Effector memory CD8-positive, alpha-beta T cell (primary cell): ENCODE measurements around the gene ZNHIT1.
"Not testable (repeated sequence)": the region's sequence is repeated elsewhere in the genome, so short reads cannot be mapped to it uniquely, and the experiment has no call there.

Experiments
- ATAC-seq: fragments of 150-1000 bp; cut with Tn5 transposase; replicated peaks from 2 replicates; pipeline ENCODE4 v1.10.0; 2021; ENCODE audit warnings: mild to moderate bottlenecking, moderate library complexity
- DNase-seq, 3 experiments: peaks; one replicate each; pipeline ENCODE4 v3.0.0; 2021
- H3K27ac Mint-ChIP-seq, 2 donors: one replicate each; pipeline ENCODE4 v1.8.0; 2022; ENCODE audit warnings: mild to moderate bottlenecking in 2 of 2, mixed read lengths in 2 of 2, moderate library complexity in 2 of 2
- H3K27me3 Mint-ChIP-seq, 2 donors: one replicate each; pipeline ENCODE4 v1.8.0; 2022; ENCODE audit warnings: mixed read lengths in 2 of 2
- H3K36me3 Mint-ChIP-seq: one replicate; pipeline ENCODE4 v1.8.0; 2022; ENCODE audit warnings: mild to moderate bottlenecking, moderate library complexity, mixed read lengths; ENCODE audit not compliant: insufficient read depth
- H3K4me1 Mint-ChIP-seq, 2 donors: one replicate each; pipeline ENCODE4 v1.8.0; 2022; ENCODE audit warnings: low read depth in 2 of 2, mixed read lengths in 2 of 2
- H3K4me3 Mint-ChIP-seq, 2 donors: one replicate each; pipeline ENCODE4 v1.8.0; 2022; ENCODE audit warnings: mild to moderate bottlenecking in 2 of 2, mixed read lengths in 2 of 2, moderate library complexity in 2 of 2
- H3K9me3 Mint-ChIP-seq, 2 donors: one replicate each; pipeline ENCODE4 v1.8.0; 2022; ENCODE audit warnings: mixed read lengths in 2 of 2

Gene ZNHIT1

DNA sequence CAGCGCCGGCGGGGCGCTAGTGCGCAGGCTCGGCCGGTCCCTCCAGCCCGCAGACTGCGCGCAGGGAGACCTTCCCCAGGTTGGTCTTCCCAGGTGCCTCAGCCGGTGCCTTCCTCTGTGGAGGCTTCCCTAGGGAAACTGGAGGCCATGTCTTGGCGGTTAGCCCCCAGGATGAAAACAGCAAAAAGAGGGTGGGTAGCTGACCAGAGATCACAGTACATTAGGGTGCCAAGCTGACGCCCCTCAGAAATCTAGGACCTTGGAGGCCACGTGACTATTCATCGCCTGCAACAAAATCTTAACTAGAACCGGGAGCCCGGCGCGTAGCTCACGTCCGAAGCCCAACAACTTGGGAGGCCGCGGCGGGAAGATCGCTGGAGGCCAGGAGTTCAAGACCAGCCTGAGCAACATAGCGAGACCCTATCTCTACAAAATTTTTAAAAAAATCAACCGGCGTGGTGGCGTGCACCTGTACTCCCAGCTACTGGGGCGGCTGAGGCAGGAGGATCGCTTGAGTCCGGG lies 27.2 kb downstream of the ZNHIT1 start:
- H3K27me3 Mint-ChIP-seq: no peaks in the 10 kb centered on the region
- peaks cover 34% of the 10 kb centered on the region for H3K36me3 Mint-ChIP-seq
- DNase-seq (no peak), ATAC-seq (no peak)
- peak overlapping the region; percentile 91 to 93 for H3K4me3 Mint-ChIP-seq
- no peaks in the 10 kb centered on the region for H3K9me3 Mint-ChIP-seq
- H3K27ac Mint-ChIP-seq: peak overlapping the region; percentile 91 to 99
- peaks cover 24 to 35% of the 10 kb centered on the region in 2 donors for H3K4me1 Mint-ChIP-seq

DNA sequence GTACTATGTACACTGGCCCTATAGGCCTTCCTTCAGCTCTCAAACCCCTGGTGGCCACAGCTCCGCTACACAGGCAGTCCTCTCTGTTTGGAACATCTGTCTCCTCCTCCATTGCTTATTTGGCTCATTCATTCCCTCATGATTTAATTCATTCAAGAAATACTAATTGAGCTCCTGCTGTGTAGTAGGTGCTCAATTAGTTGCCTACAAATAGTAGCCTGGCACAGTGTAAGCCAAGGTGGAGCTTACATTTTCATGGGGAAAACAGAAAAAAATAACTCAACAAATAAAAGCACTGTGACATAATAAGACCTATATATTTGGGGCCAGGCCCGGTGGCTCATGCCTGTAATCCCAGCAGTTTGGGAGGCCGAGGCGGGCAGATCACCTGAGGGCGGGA lies 30.3 kb downstream of the ZNHIT1 start:
- Mint-ChIP-seq H3K27me3 (no peaks in the 10 kb centered on the region), H3K4me1 (peaks cover 37 to 38% of the 10 kb centered on the region in 2 donors), H3K9me3 (no peaks in the 10 kb centered on the region), H3K4me3 (no peak overlapping the region), H3K27ac (peak overlapping the region in 1 of 2 donors; percentile 26), H3K36me3 (peaks cover 47% of the 10 kb centered on the region)
- no peak for DNase-seq
- no peak for ATAC-seq

- Mint-ChIP-seq H3K9me3 (no peaks in the 10 kb centered on the region), H3K4me1 (peaks cover 23 to 26% of the 10 kb centered on the region in 2 donors), H3K27ac (no peak overlapping the region), H3K4me3 (peak overlapping the region; percentile 97 to 99), H3K36me3 (peaks cover 34% of the 10 kb centered on the region), H3K27me3 (peaks cover 0 to 10% of the 10 kb centered on the region in 2 donors)
- no peak for DNase-seq
- no peak for ATAC-seq
These were observed 32.4 kb downstream of the ZNHIT1 start for GRCh38 chr7:101250324-101250723.

DNA sequence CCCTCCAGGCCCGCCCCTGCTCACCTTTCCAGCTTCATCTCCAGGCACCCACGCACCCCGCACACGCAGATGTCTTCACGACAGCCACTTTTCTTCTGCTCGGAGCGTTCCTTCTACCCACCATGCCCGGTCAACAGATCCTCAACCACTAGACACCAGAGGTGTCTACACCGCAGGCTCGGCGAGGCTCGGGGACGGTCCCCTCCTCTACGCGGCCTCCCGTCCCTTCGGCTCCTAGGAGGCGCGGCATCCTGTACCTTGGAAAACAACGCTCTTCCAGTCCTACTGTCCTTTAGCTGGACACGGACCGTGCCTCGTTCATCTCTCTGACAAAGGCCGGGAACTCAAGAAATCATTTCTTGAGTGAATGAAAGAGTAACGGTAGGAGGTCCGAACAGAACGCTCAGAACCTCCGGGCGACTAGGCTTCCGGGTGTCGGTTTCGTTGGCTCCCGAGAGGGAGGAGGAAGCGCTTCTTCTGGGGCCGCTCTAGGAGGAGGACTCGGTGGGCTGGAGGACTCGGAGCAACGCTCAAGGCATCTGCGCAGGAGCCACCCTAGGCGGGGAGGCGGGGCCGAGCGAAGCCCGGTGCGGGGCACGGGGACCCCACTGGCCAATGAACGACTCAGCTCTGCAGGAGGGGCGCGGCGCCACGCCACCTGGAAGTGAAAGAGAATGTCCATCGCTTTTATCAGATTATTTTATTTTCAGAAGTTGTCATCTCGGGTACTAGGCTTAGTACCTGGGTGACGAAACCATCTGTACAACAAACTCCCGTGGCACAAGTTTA lies 34.1 kb downstream of the ZNHIT1 start:
- DNase-seq (peak; percentile 99), ATAC-seq (peak; percentile 97)
- Mint-ChIP-seq H3K9me3 (no peaks in the 10 kb centered on the region), H3K4me1 (peaks cover 18 to 21% of the 10 kb centered on the region in 2 donors), H3K27ac (peak overlapping the region; percentile 93 to 99), H3K27me3 (peaks cover 0 to 10% of the 10 kb centered on the region in 2 donors), H3K36me3 (peaks cover 32% of the 10 kb centered on the region), H3K4me3 (peak overlapping the region; percentile 97 to 99)

DNA sequence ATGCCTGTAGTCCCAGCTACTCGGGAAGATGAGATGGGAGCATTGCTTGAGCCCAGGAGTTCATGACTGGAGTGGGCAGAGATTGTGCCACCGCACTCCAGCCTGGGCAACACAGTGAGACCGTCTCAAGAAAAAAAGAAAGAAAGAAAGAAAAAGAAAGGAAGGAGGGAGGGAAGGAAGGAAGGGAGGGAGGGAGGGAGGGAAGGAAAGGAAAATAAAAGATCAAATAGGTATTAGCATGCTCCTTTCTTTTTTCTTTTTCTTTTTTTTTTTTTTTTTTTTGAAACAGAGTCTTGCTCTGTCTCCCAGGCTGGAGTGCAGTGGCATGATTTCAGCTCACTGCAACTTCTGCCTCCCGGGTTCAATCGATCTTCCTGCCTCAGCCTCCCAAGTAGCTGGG lies 35.2 kb downstream of the ZNHIT1 start:
- peaks cover 0 to 10% of the 10 kb centered on the region in 2 donors for H3K27me3 Mint-ChIP-seq
- DNase-seq, H3K27ac Mint-ChIP-seq, ATAC-seq, H3K9me3 Mint-ChIP-seq: not testable (repeated sequence)
- peaks cover 16 to 17% of the 10 kb centered on the region in 2 donors for H3K4me1 Mint-ChIP-seq
- H3K4me3 Mint-ChIP-seq: peak overlapping the region; percentile 97 to 99
- peaks cover 29% of the 10 kb centered on the region for H3K36me3 Mint-ChIP-seq

DNA sequence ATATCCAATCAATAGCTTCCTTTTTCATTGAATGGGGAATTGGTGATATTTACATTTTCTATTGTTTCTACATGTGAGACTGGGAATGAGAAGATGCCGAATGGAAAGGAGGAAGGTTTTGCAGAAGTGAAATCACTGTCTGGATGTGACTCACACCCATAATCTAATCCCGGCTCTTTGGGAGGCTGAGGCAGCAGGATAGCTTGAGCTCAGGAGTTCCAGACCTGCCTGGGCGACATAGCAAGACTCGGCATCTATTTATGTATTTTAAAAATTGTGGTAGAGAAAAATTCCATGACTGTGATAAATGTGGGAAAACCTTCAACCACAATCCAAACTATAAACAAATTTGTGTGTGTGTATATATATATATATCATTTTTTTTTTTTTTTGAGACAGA lies 37.8 kb downstream of the ZNHIT1 start:
- Mint-ChIP-seq H3K27ac (no peak overlapping the region), H3K4me3 (no peak overlapping the region), H3K36me3 (peaks cover 18% of the 10 kb centered on the region), H3K27me3 (peaks cover 0 to 10% of the 10 kb centered on the region in 2 donors), H3K9me3 (no peaks in the 10 kb centered on the region), H3K4me1 (peaks cover 7 to 10% of the 10 kb centered on the region in 2 donors)
- ATAC-seq (no peak), DNase-seq (no peak)

GRCh38 chr7:101258243-101258731 lies 40.3 kb downstream of the ZNHIT1 start:
- H3K9me3 Mint-ChIP-seq: no peaks in the 10 kb centered on the region
- DNase-seq (no peak), ATAC-seq (no peak)
- H3K27ac Mint-ChIP-seq: no peak overlapping the region
- no peaks in the 10 kb centered on the region for H3K36me3 Mint-ChIP-seq
- no peak overlapping the region for H3K4me3 Mint-ChIP-seq
- no peaks in the 10 kb centered on the region for H3K4me1 Mint-ChIP-seq
- H3K27me3 Mint-ChIP-seq: peaks cover 14 to 22% of the 10 kb centered on the region in 2 donors

- H3K4me3 Mint-ChIP-seq, H3K9me3 Mint-ChIP-seq, H3K36me3 Mint-ChIP-seq, H3K27ac Mint-ChIP-seq, DNase-seq, H3K4me1 Mint-ChIP-seq, ATAC-seq: not testable (repeated sequence)
- peaks cover 33% of the 10 kb centered on the region in 2 donors for H3K27me3 Mint-ChIP-seq
These were observed 46.2 kb downstream of the ZNHIT1 start for GRCh38 chr7:101264102-101264706.

GRCh38 chr7:101265622-101266516 lies 47.9 kb downstream of the ZNHIT1 start:
- DNase-seq: no peak
- H3K27ac Mint-ChIP-seq: no peak overlapping the region
- no peak for ATAC-seq

GRCh38 chr7:101269664-101270063 lies 51.7 kb downstream of the ZNHIT1 start:
- Mint-ChIP-seq H3K4me3 (no peak overlapping the region), H3K36me3 (peaks cover 10% of the 10 kb centered on the region), H3K4me1 (no peaks in the 10 kb centered on the region), H3K27me3 (peaks cover 21 to 34% of the 10 kb centered on the region in 2 donors), H3K9me3 (no peaks in the 10 kb centered on the region), H3K27ac (no peak overlapping the region)
- no peak for ATAC-seq
- DNase-seq: no peak

More at GRCh38 chr7:101265622-101266516, 47.9 kb downstream of the ZNHIT1 start:
- H3K27me3 Mint-ChIP-seq: peaks cover 40 to 42% of the 10 kb centered on the region in 2 donors
- peaks cover 4% of the 10 kb centered on the region for H3K36me3 Mint-ChIP-seq
- H3K4me3 Mint-ChIP-seq: no peak overlapping the region
- no peaks in the 10 kb centered on the region for H3K9me3 Mint-ChIP-seq
- H3K4me1 Mint-ChIP-seq: no peaks in the 10 kb centered on the region

DNA sequence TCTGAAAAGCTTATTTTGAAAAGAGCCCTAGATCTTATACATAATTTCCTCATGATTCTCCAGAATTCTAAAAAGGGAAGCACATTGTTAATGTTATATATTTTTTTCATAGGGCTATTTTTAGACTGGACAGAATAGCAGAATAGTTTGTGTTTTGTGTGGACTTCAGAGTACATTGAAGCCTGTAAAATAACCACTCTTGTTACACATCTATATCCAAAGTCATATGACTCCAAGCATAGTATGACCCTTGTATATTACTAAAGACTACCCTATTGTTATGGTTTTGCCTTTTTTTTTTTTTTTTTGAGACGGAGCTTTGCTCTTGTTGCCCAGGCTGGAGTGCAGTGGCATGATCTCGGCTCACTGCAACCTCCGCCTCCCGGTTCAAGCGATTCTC lies 53.1 kb downstream of the ZNHIT1 start:
- DNase-seq (no peak), ATAC-seq (no peak)
- H3K27ac Mint-ChIP-seq: no peak overlapping the region
- no peak overlapping the region for H3K4me3 Mint-ChIP-seq
- no peaks in the 10 kb centered on the region for H3K4me1 Mint-ChIP-seq
- no peaks in the 10 kb centered on the region for H3K9me3 Mint-ChIP-seq
- peaks cover 10% of the 10 kb centered on the region for H3K36me3 Mint-ChIP-seq
- peaks cover 20 to 26% of the 10 kb centered on the region in 2 donors for H3K27me3 Mint-ChIP-seq

DNA sequence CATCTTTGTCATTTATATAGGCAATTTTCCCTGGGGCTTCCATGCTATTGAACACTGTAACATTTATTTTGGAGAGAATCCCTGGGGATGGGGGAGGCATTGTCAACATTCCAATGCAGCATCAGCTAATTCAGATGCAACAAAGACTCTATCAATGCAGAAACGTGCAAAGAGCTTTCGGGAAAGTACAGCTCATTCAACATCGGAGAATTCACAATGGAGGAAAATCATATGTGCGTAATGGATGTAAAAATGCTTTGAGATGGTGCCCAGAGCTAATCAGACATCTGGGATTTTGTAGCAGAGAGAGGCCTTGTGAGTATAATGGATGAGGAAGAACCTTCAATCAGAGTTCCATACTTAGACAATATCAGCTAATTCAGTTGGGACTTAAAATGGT lies 55.2 kb downstream of the ZNHIT1 start:
- ATAC-seq: no peak
- no peak for DNase-seq
- Mint-ChIP-seq H3K4me3 (no peak overlapping the region), H3K4me1 (no peaks in the 10 kb centered on the region), H3K9me3 (no peaks in the 10 kb centered on the region), H3K27me3 (peaks cover 31 to 43% of the 10 kb centered on the region in 2 donors), H3K27ac (no peak overlapping the region), H3K36me3 (peaks cover 10% of the 10 kb centered on the region)
